ENCODE data around the gene NAT9.

NAT9 gene

DNA sequence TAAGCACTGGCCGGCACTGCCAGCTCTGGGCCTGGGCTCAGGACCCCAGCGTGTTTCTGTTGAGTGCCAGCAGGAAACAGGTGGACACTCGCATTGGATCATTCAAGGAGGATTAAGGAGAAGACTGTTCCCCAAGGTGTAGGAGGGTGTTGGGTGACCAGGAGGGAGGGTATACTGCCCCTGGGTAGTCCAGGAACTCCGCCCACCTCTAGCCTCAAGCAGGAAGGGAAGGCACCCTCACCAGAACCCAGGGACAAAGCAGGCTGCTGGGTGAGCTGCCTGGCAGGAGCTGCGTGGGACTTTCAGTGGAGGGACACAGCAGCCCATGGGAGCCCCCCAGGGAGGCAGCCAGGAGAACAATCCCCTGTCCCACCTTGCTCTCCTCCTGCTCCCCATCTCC is 46.8 kb downstream of the NAT9 start:
- TF ChIP-seq ZNF837 (tag by site-specific recombination; IDR thresholded peaks at IDR 0.05) (no peak), ZNF76 (tag by site-specific recombination; IDR thresholded peaks at IDR 0.05; ENCODE audit: borderline replicate concordance, low read depth) (no peak), ZFP41 (tag by site-specific recombination; IDR thresholded peaks at IDR 0.05; ENCODE audit: borderline replicate concordance) (no peak), ZNF585B (tag by site-specific recombination; IDR thresholded peaks at IDR 0.05) (no peak), ZNF664 (tag by site-specific recombination; IDR thresholded peaks at IDR 0.05) (no peak), SALL2 (tag by site-specific recombination; IDR thresholded peaks at IDR 0.05; ENCODE audit: borderline replicate concordance) (no peak), SCRT2 (tag by site-specific recombination; IDR thresholded peaks at IDR 0.05) (no peak), ZNF112 (tag by site-specific recombination; IDR thresholded peaks at IDR 0.05) (no peak), REPIN1 (tag by site-specific recombination; IDR thresholded peaks at IDR 0.05; ENCODE audit: low read depth) (no peak), ZNF701 (tag by site-specific recombination; IDR thresholded peaks at IDR 0.05) (no peak), MZF1 (tag by site-specific recombination; IDR thresholded peaks at IDR 0.05; ENCODE audit: borderline replicate concordance) (no peak), ZNF2 (tag by site-specific recombination; IDR thresholded peaks at IDR 0.05) (no peak), ZFP3 (tag by site-specific recombination; IDR thresholded peaks at IDR 0.05; ENCODE audit: low read depth) (no peak), KLF16 (tag by site-specific recombination; IDR thresholded peaks at IDR 0.05) (no peak)
- TF ChIP-seq, protein P1, sequence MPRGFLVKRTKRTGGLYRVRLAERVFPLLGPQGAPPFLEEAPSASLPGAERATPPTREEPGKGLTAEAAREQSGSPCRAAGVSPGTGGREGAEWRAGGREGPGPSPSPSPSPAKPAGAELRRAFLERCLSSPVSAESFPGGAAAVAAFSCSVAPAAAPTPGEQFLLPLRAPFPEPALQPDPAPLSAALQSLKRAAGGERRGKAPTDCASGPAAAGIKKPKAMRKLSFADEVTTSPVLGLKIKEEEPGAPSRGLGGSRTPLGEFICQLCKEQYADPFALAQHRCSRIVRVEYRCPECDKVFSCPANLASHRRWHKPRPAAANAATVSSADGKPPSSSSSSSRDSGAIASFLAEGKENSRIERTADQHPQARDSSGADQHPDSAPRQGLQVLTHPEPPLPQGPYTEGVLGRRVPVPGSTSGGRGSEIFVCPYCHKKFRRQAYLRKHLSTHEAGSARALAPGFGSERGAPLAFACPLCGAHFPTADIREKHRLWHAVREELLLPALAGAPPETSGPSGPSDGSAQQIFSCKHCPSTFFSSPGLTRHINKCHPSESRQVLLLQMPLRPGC (tag by site-specific recombination; IDR thresholded peaks at IDR 0.05): no peak
- Histone ChIP-seq H3K27ac (ENCODE audit: extremely low read depth, low read depth, low read length) (no peak overlapping the region), H3K36me3 (ENCODE audit: control insufficient read depth in 2 of 2, insufficient read depth in 1 of 2, low read length in 2 of 2) (no peaks in the 10 kb centered on the region), H3K9me3 (ENCODE audit: control insufficient read depth, insufficient read depth, low read depth, low read length) (no peaks in the 10 kb centered on the region), H3K4me3 (ENCODE audit: low read depth, low read length) (no peak overlapping the region), H3K4me1 (ENCODE audit: control insufficient read depth, insufficient read depth, low read length) (no peaks in the 10 kb centered on the region)
- ChIA-PET CTCF (interaction anchor here (0.7 kb wide), 1 partner anchor 874 kb away, joined by 4 read pairs; no protein-coding TSS in a partner anchor), POLR2A (no interaction called here)

DNA sequence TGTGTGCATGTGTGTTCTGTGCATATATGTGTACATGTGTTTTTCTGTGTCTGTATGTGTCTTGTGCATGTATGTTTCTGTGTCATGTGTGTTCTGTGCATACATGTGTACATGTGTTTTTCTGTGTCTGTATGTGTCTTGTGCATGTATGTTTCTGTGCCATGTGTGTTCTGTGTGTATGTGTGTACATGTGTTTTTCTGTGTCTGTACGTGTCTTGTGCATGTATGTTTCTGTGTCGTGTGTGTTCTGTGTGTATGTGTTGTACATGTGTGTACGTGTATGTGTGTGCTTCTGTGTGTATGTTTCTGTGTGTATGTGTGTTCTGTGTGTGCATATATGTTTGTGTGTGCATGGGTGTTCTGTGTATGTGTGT is 47.5 kb downstream of the NAT9 start:
- Histone ChIP-seq H3K36me3 (ENCODE audit: control insufficient read depth in 2 of 2, insufficient read depth in 1 of 2, low read length in 2 of 2) (no peaks in the 10 kb centered on the region), H3K27ac (ENCODE audit: extremely low read depth, low read depth, low read length) (no peak overlapping the region), H3K4me3 (ENCODE audit: low read depth, low read length) (no peak overlapping the region), H3K4me1 (ENCODE audit: control insufficient read depth, insufficient read depth, low read length) (no peaks in the 10 kb centered on the region), H3K9me3 (ENCODE audit: control insufficient read depth, insufficient read depth, low read depth, low read length) (no peaks in the 10 kb centered on the region)
- TF ChIP-seq ZNF223 (tag by site-specific recombination; IDR thresholded peaks at IDR 0.05): no peak
- TF ChIP-seq ZBTB7A (tag by site-specific recombination; IDR thresholded peaks at IDR 0.05; ENCODE audit: low read depth): no peak
- TF ChIP-seq, protein P2, sequence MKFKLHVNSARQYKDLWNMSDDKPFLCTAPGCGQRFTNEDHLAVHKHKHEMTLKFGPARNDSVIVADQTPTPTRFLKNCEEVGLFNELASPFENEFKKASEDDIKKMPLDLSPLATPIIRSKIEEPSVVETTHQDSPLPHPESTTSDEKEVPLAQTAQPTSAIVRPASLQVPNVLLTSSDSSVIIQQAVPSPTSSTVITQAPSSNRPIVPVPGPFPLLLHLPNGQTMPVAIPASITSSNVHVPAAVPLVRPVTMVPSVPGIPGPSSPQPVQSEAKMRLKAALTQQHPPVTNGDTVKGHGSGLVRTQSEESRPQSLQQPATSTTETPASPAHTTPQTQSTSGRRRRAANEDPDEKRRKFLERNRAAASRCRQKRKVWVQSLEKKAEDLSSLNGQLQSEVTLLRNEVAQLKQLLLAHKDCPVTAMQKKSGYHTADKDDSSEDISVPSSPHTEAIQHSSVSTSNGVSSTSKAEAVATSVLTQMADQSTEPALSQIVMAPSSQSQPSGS (tag by site-specific recombination; IDR thresholded peaks at IDR 0.05; ENCODE audit: low read depth): no peak
- TF ChIP-seq ZNF560 (tag by site-specific recombination; IDR thresholded peaks at IDR 0.05; ENCODE audit: borderline replicate concordance): no peak
- no peak for TF ChIP-seq ZBTB20 (tag by site-specific recombination; IDR thresholded peaks at IDR 0.05)
- peak; percentile 57; the same call in 1 of the 2 replicates for TF ChIP-seq ZNF48 (tag by site-specific recombination; IDR thresholded peaks at IDR 0.05)
- TF ChIP-seq ZNF354C (tag by site-specific recombination; IDR thresholded peaks at IDR 0.05; ENCODE audit: borderline replicate concordance, low read depth): no peak
- ChIA-PET POLR2A (no interaction called here), CTCF (no interaction called here)
